GM19395 (cell line): ENCODE measurements around the gene OTOF.

ENCODE experiments used
- ATAC-seq: cut with Tn5 transposase; IDR thresholded peaks from one replicate; pipeline ENCODE4 v1.9.1; 2021; ENCODE audit warnings: mild to moderate bottlenecking, moderate library complexity; ENCODE audit not compliant: unreplicated experiment

The OTOF gene

DNA sequence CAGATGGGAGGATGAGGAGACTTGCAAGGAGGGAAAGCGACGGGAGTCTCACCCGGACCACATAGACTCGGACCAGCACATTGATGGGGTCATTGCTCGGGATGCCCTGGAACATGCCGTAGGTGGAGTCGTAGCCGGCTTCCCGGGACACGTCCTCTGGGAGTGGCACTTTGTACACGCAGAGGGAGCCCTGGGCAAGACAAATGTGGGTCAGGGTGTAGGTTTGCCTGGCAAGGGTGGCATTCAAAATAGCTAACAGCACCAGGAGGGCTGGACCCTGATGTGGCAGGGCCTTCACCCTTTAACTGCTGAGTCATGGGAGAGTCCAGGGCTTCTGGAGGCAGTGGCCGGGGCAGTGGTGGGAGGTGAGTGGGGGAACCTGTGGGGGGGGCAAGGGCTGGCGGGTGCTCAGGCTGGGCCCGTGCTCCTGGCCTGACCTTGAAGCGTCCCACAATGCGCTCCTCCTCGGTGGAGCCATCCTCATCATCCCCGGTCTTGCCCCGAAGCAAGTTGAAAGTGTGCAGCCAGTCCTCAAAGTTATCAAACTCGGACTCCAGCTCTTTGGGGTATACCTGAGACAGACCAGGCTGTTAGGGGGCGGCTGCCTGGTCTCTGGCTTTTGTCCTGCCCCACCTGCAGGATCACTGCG, 11.1 kb downstream of the OTOF start:
- no peak for ATAC-seq

DNA sequence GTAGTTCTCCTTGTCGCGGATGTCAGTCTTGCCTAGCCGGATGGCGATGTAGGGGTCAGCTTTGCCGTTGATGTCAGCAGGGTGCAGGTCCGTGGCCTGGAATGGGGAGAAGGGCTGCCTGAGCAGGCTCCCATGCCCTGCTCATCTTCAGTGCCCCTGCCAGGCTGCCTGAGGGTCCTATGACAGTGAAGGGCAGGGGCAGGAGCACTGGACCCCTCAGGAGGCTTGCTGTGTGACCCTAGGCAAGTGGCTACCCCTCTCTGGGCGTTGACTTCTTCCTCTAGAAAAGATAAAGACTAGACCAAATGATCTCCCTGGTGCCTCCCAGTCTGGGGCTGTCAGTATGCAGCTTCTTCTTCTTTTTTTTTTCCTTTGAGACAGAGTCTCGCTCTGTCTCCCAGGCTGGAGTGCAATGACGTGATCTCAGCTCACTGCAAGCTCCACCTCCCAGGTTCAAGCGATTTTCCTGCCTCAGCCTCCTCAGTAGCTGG, 11.9 kb downstream of the OTOF start:
- no peak for ATAC-seq

- ATAC-seq, result no peak
These were observed 12.5 kb downstream of the OTOF start for GRCh38 chr2:26465266-26465925.

DNA sequence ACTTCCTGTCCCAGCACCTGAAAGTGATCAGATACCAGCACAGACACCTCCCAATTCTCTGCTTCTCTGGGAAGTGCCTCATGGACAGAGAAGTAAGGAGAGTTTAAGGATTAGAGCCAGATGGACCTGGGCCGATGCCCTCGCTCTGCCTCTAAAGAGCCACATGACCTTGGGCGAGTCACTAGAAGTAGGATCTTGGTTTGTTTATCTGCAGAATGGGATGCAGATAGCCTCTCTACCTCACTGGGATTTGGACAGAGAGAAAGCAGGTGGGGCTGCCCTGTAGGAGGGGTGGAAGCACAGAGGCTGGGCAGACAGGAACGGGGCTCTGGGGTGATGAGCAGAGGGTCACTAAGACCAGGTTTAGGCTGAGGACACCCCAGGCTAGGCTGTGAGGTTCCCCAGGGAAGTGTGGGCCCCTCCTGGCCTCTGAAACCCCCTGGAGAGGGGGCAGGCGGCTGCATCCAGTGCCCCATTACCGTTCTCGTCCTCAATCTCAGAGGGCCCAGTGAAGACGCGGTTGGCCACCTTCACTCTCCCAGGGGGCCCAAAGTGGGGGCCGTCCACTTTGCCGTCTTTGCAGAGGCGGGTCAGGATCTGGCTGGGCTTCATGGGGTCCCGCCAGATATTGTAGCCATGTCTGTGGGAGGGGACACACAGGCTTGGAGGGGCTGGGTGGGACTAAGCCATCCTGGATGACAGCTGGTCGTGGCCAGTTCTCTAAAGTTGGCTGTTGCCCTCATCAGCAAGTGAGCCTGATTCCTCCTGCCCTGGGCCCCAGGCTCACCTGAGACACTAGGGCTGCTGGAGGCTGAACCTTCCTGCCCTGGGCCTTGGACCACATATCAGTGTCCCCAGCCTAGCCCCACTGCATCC, 13.3 kb downstream of the OTOF start:
- ATAC-seq, result no peak

DNA sequence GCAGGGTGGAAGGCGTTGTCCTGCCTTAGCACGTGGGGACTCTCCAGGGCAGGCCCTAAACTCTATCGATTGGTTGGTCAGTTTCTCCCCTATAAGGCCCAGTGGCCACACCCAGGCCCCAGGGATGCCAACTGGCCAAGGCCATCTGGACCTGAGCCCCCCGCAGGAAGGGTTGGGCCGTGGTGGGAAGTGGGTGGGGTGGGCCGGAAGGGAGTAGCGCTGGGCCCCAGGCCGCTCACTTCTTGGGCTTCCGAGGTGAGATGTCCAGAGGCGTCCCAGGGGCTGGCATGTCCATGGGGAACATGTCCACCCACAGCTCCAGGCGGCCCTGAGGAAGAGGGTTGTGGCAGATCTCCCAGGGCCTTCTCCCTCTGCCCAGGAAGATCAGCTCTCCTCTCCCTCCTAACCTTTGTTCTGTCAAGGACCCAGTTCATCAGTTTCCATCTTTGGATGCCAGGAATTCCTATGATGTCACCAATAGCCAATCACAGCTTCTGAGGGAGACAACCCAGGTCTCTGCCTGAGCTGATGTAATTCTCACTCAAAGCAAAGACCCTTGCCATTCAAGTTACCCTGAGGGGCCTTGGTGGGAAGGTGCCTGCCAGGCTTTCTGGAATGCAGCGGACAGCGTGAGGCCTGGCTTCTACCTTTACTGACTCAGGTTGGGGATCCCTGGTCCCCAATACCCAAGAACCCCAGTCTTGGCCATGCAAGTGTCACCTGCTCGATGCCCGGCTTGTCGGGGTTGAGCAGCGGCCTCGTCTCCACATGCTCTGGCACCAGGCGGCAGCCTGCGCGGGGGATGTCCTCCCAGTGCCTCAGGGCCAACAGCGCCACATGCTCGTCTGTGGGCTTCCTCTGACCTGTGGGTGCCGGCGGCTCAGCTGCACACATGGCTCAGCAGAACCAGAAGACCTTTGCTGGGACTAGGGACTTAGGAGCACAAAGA, 14.4 kb downstream of the OTOF start:
- no peak for ATAC-seq

DNA sequence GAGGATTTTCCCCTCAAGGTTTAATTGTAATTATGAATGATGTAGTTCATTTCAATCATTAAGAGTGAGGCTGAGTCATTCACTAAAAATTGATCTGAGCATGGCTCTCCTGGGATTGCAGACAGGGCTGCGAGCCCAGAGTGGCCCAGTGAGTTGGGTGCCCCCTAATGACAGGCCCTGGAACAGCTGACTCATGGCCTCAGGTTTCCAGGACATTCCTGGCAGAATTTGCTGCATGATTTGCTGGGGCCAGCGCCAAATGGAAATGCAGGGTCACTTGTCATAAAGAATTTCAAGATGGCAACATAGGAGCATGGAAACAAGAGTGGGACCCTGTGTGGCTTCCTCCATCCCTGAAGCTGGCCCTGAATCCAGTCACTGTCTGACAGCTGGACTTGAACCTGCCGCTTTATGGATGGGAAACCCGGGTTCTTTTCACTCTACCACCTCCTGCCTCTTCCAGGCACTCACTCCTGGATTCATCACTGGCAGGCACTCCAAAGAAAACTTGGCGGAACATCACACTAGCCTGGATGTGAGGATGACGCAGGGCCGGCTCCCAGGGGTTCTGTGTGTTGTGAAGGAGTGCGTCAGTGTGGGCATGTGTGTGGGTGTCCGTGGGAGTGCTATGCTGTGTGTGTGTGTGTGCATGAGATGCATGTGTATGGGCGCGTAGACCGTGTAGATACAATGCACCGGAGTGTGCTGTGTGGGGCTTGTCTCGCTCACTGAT, 15.2 kb downstream of the OTOF start:
- ATAC-seq, result no peak

GRCh38 chr2:26462100-26462499, 15.8 kb downstream of the OTOF start:
- no peak for ATAC-seq

- no peak for ATAC-seq
These were observed 16.3 kb downstream of the OTOF start for GRCh38 chr2:26461601-26462023.

DNA sequence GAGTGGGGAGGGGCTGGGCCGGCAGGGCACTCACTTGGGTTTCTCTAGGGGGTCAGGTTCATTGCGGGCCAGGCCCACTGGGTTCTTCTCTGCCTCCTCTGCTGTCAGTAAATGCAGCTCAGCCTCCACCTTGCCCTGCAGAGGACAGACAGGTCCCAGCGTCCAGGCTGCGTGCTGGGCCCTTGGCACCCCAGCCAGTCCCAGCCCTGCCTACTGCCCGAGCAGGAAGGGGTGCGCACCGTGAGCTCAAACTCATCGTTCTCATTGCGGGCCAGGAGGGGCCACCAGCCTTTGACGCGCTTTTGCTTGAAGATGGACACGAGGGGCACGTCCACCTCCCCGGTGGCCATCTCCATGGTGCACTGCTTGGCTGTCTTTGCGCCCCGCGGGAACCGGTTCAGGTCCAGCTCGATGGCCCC, 17.3 kb downstream of the OTOF start:
- no peak for ATAC-seq

DNA sequence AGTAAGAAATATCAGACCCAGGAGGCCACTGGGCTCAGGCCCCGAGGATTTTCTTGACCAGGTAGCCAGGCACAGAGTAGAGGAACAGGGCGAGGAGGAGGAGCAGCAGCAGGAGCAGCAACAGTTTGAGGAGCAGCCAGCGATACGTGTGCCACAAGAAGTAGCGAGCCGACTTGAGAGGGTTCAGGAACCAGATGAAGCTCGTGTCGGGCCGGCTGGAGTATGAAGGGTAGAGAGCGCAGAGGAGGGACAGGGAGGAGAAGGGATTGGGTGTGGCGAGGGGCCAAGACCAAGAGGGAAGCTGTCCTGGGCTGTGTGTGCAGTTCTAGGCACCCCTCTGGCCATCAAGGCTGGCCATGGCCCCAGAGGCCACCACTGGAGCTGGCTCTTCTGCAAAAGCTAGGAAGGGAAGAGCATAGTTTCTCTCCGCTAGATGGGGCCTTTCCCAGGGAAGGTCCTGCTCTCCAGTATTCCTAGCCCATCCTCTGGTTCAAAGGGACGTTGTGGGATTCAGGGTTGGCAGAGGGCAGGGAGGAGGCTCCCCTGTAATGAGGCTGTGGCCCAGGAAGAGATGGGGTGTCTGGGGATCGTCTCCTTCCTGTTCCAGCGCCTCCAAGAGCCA, 17.8 kb downstream of the OTOF start:
- ATAC-seq, result no peak

GRCh38 chr2:26458365-26459042, 19.4 kb downstream of the OTOF start:
- ATAC-seq, result no peak

GRCh38 chr2:26457695-26458364, 20.1 kb downstream of the OTOF start:
- ATAC-seq, result no peak

DNA sequence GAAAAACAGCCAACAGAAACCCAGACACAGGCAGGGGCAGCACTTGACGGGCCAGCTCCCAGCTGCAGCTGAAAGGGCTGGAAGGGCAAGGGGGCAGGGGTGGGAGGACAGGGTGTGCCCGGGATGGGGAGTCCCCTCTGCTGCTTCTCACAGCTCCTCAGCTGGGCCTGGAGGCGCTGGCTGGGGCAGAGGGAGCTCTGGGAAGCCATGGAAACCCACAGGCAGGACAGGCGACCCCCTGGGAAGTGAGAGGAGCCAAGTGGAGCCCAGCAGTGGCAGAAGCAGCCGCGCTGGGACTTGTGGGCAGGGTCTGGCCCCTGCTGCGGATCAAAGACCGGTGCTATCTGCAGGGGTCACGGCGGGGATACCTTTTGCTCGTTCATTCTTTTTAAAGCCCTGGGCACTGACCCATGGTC, 20.7 kb downstream of the OTOF start:
- no peak for ATAC-seq

DNA sequence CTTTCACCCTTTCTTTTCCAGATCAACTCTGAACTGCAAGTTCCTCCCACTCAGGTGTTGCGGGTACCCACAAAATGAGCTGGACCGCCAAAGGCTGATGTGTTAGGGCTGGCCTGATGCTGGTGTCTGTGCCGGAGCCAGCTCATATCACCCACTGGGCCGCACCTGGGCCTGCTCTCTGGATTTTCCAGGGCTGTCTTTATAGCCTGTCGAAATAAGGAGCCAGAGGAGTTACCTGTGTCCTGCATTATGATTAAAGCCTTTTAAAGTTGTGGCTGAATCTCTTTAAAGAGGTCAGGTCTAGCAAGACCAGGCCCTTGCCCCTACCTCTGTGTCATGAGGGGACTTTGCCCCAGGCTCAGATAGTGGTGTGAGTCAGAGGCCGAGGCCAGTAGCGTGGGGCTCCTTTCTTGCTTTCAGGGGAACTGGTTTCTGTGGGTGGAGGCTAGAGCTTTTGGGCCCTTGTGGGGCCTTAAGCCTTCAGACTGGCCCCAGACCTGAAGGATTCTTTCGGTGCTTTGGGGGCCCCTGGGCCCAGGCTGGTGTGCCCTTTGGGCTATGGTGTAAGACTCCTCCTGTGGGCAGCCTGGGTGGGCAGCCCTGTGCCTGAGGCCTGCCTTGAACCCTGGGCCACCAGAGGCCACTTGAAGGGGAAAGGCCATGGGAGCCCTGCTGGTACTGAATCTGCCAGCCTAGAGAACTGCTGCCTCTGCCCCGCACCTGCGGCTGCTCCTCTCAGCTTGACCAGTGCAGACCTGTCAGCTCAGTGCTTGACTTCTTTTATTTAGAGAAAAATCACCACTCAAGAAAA, 21.3 kb downstream of the OTOF start:
- no peak for ATAC-seq

- ATAC-seq, result no peak
These were observed 22.1 kb downstream of the OTOF start for GRCh38 chr2:26455670-26456439.

GRCh38 chr2:26455037-26455669, 22.8 kb downstream of the OTOF start:
- no peak for ATAC-seq
